ENCODE data around the gene POLRMT. TPM values are rescaled to one million over a fixed set of nuclear protein-coding genes. Genes with fewer than 3 reads are reported as not detected.

Gene POLRMT
- total RNA-seq, 1 experiment from 2014 or later = 40.9 TPM

- CTCF ChIA-PET = no interaction called here
- no peak overlapping the region for H3K27ac Mint-ChIP-seq (ENCODE audit: low read depth, unreplicated experiment)
- intact Hi-C loops (cut with micrococcal nuclease) = no loop called here
- BruUV-seq (replicated peaks) = no TSS peak
- H3K27me3 Mint-ChIP-seq (ENCODE audit: insufficient read depth, unreplicated experiment) = no peaks in the 10 kb centered on the region
- DNase-seq (ENCODE audit: unreplicated experiment) = no peak
- H3K9me3 Mint-ChIP-seq (ENCODE audit: unreplicated experiment) = no peaks in the 10 kb centered on the region
- POLR2A ChIA-PET = no interaction called here
- no peak for TF ChIP-seq CTCF (IDR thresholded peaks at IDR 0.05; ENCODE audit: unreplicated experiment)
- H3K4me1 Mint-ChIP-seq (ENCODE audit: insufficient read depth, unreplicated experiment) = no peaks in the 10 kb centered on the region
- H3K36me3 Mint-ChIP-seq (ENCODE audit: insufficient read depth, unreplicated experiment) = peaks cover 35% of the 10 kb centered on the region
- no peak overlapping the region for H3K4me3 Mint-ChIP-seq (ENCODE audit: unreplicated experiment)
Observed at GRCh38 chr19:644789-645188, 11.5 kb upstream of the POLRMT start.

GRCh38 chr19:644363-644762, 11.0 kb upstream of the POLRMT start:
- intact Hi-C loops (cut with micrococcal nuclease) = no loop called here
- no peak overlapping the region for H3K4me3 Mint-ChIP-seq (ENCODE audit: unreplicated experiment)
- no peak for TF ChIP-seq CTCF (IDR thresholded peaks at IDR 0.05; ENCODE audit: unreplicated experiment)
- no peaks in the 10 kb centered on the region for H3K9me3 Mint-ChIP-seq (ENCODE audit: unreplicated experiment)
- BruUV-seq (replicated peaks) = no TSS peak
- no peaks in the 10 kb centered on the region for H3K27me3 Mint-ChIP-seq (ENCODE audit: insufficient read depth, unreplicated experiment)
- H3K4me1 Mint-ChIP-seq (ENCODE audit: insufficient read depth, unreplicated experiment) = peaks cover 3% of the 10 kb centered on the region
- peaks cover 35% of the 10 kb centered on the region for H3K36me3 Mint-ChIP-seq (ENCODE audit: insufficient read depth, unreplicated experiment)
- H3K27ac Mint-ChIP-seq (ENCODE audit: low read depth, unreplicated experiment) = no peak overlapping the region
- no peak for DNase-seq (ENCODE audit: unreplicated experiment)
- ChIA-PET POLR2A (no interaction called here), CTCF (no interaction called here)

DNA sequence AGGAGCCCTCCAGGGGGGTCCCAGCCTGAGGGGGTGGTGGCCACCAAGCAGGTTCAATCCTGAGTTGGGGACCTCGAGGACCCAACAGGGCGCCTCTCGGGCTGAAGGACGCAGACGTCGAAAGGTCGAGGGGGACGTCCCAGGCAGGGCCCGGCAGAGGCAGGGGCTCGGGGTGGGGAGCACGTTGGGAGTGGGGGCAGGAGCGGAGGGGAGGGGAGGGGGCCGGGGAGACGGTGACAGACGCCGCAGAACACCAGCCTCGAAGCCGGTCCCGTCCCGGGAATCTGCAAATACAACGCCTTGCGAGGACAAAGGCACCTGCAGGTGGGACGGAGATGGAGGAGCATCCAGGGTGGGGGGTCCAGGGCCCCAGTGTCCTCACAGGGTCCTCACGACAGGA, 10.4 kb upstream of the POLRMT start:
- DNase-seq (ENCODE audit: unreplicated experiment) = no peak
- H3K9me3 Mint-ChIP-seq (ENCODE audit: unreplicated experiment) = no peaks in the 10 kb centered on the region
- no peak for TF ChIP-seq CTCF (IDR thresholded peaks at IDR 0.05; ENCODE audit: unreplicated experiment)
- BruUV-seq (replicated peaks) = no TSS peak
- H3K27me3 Mint-ChIP-seq (ENCODE audit: insufficient read depth, unreplicated experiment) = no peaks in the 10 kb centered on the region
- peaks cover 7% of the 10 kb centered on the region for H3K4me1 Mint-ChIP-seq (ENCODE audit: insufficient read depth, unreplicated experiment)
- H3K4me3 Mint-ChIP-seq (ENCODE audit: unreplicated experiment) = no peak overlapping the region
- CTCF ChIA-PET = no interaction called here
- intact Hi-C loops (cut with micrococcal nuclease) = no loop called here
- POLR2A ChIA-PET = no interaction called here
- no peak overlapping the region for H3K27ac Mint-ChIP-seq (ENCODE audit: low read depth, unreplicated experiment)
- H3K36me3 Mint-ChIP-seq (ENCODE audit: insufficient read depth, unreplicated experiment) = peaks cover 33% of the 10 kb centered on the region

DNA sequence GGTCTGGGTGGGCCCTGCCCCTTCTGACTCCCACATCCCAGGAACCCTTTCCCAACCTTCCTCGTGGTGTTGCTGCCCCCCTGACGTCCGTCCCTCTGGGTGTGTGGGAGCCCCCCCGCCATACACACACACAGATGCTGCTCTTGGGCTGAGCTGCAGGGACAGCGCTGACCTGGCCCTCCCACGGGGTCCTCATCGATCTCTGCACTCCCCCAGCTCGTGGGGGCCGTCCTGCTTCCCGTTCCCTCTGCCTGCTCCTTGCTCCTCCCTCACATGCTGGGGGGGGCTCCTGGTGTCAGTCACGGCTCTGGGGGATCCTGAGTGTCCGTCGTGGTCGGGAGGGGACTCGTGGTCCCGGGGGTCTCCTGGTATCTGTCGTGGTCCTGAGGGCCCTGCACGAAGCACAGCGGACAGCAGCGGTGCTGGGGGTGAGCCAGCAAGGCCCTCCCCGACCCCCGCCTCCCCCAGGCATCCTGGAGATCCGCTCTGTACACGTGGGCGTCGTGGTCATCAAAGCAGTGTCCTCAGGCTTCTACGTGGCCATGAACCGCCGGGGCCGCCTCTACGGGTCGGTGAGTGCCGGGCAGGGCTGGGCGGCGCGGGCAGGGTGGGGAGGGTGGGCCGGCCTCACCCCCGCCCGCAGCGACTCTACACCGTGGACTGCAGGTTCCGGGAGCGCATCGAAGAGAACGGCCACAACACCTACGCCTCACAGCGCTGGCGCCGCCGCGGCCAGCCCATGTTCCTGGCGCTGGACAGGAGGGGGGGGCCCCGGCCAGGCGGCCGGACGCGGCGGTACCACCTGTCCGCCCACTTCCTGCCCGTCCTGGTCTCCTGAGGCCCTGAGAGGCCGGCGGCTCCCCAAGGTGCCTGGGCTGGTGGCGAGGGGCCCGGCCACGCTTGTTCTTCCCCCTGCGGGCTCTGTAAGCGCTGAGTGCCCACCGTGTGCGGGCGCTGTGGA, 9.7 kb upstream of the POLRMT start:
- no peaks in the 10 kb centered on the region for H3K27me3 Mint-ChIP-seq (ENCODE audit: insufficient read depth, unreplicated experiment)
- no TSS peak for BruUV-seq (replicated peaks)
- no peak overlapping the region for H3K27ac Mint-ChIP-seq (ENCODE audit: low read depth, unreplicated experiment)
- ChIA-PET POLR2A (interaction anchor here (1.6 kb wide), 1 partner anchor 17 kb away, joined by 4 read pairs; no protein-coding TSS in a partner anchor), CTCF (no interaction called here)
- peaks cover 7% of the 10 kb centered on the region for H3K4me1 Mint-ChIP-seq (ENCODE audit: insufficient read depth, unreplicated experiment)
- no peaks in the 10 kb centered on the region for H3K9me3 Mint-ChIP-seq (ENCODE audit: unreplicated experiment)
- intact Hi-C loops (cut with micrococcal nuclease) = no loop called here
- DNase-seq (ENCODE audit: unreplicated experiment) = no peak
- TF ChIP-seq CTCF (IDR thresholded peaks at IDR 0.05; ENCODE audit: unreplicated experiment) = no peak
- H3K36me3 Mint-ChIP-seq (ENCODE audit: insufficient read depth, unreplicated experiment) = peaks cover 26% of the 10 kb centered on the region
- no peak overlapping the region for H3K4me3 Mint-ChIP-seq (ENCODE audit: unreplicated experiment)
